Retinal pigment epithelial cell (primary cell): ENCODE results near the gene CDHR2.

Experiments used
- DNase-seq: peaks from one replicate; pipeline ENCODE4 v3.0.0-alpha.2; 2010; ENCODE audit warnings: low read depth
- H3K4me3 ChIP-seq: 2 replicates; pipeline ENCODE4 v1.5.1; 2011; ENCODE audit warnings: mild to moderate bottlenecking, low read length, control low read depth, moderate library complexity
- TF ChIP-seq, protein P1 (sequence below): conservative IDR thresholded peaks from 2 replicates; pipeline ENCODE4 v1.5.1; 2011; ENCODE audit warnings: low read depth, low read length, control low read depth, inconsistent platforms

The CDHR2 gene

DNA sequence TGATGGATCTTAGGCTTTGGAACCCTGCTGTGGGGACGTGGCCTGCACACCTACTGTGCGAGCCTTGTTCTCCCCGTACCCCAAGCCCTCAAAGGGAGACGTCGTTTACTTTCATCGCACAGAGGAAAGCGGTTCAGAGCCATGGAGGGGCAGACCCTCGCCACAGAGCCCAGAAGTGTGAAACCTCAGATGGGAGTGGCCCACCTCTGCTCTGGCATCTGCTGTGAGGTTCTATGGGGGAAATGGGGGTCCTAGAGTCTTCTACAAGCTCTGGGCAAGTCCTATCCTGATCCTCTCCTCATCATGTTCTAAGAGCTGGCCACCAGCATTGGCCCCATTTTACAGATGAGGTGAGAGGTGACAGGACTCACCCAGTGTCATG is 8.2 kb upstream of the CDHR2 start:
- TF ChIP-seq, protein P1, sequence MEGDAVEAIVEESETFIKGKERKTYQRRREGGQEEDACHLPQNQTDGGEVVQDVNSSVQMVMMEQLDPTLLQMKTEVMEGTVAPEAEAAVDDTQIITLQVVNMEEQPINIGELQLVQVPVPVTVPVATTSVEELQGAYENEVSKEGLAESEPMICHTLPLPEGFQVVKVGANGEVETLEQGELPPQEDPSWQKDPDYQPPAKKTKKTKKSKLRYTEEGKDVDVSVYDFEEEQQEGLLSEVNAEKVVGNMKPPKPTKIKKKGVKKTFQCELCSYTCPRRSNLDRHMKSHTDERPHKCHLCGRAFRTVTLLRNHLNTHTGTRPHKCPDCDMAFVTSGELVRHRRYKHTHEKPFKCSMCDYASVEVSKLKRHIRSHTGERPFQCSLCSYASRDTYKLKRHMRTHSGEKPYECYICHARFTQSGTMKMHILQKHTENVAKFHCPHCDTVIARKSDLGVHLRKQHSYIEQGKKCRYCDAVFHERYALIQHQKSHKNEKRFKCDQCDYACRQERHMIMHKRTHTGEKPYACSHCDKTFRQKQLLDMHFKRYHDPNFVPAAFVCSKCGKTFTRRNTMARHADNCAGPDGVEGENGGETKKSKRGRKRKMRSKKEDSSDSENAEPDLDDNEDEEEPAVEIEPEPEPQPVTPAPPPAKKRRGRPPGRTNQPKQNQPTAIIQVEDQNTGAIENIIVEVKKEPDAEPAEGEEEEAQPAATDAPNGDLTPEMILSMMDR: no peak
- H3K4me3 ChIP-seq: no peak overlapping the region
- DNase-seq: no peak

DNA sequence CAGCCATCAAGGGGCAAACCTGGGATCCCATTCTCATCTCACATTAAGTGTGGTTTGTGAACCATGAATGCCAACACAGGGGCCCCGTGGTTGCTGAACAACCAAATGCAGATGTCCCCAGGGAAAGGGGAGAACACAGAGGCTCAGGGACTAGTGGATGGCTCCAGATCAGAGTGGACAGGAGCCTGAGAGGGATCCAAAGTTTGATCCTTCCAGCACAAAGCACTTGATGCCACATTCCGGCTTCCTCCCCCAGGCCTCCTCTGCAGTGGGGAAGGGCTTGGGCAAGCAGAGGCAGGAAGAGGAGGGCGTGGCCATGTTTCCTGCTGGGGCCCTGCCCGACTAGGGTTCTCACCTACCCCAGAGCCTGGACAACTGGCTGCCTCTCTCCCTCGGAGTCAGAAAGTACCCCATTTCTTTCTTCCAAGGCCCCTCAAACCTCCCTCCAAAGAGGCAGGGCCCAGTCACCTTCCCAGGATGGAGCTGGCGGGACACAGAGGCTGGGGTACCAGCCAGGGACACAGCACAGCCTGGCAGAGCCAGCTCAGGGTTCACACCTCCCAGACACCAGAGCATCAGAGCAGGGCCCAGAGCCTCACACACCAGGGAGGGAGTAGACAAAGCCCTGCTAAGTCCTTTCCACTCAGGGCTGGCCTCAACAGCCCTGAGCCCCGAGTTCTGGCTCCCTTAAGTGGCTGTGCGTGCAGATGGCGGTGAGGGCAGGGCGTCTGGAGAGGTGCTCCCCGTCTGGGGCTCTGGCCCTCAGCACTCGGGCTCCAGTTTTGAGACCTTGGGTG is 7.6 kb upstream of the CDHR2 start:
- no peak overlapping the region for H3K4me3 ChIP-seq
- no peak for DNase-seq
- TF ChIP-seq, protein P1: no peak

- DNase-seq: no peak
- TF ChIP-seq, protein P1: no peak
- peak overlapping the region; percentile 50 for H3K4me3 ChIP-seq
Measured at GRCh38 chr5:176542135-176542595, 7.0 kb upstream of the CDHR2 start.

DNA sequence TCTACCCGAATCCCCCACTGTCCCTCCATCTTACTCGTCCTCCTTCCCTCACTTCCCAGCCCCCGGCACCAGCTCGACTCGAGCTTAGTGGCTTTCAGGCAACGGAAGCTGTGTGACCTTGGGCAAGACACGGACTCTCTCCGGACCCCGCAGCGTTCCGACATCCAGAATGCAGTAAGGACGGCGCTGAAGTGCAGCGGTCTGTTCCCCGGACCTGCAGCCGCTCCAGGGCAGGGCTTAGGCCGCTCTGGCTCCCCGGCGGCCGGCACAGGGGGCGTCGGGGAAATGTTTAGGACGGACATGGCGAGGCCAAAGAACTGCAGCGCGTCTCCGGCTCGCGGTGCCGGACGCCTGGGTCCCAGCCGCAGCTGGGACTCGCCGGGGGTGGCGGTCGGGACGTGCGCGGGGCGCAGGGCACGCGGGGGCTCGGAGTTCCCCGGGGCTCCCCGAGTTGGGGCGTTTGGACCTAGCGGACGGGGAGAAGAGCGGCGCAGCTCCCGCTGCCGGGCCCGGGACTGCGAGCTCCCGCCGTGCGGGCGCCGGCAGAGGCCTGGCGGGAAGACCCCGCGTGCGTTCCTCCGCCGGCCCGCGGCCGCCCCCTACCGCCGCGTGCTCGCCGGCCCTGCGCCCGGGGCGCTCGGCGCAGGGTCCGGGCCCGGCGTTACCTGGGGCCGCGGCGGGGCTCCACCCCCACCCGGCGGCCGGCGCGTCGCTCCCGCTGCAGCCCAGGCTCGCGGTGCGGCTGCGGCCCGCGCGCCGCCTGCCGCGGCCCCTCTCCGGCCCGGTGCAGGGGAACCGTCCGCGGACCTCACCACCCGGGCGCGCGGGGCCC is 6.3 kb upstream of the CDHR2 start:
- DNase-seq: no peak
- TF ChIP-seq, protein P1: no peak
- peak overlapping the region; percentile 69 for H3K4me3 ChIP-seq

GRCh38 chr5:176543428-176544182 is 5.5 kb upstream of the CDHR2 start:
- peak overlapping the region; percentile 69 for H3K4me3 ChIP-seq
- TF ChIP-seq, protein P1: no peak
- no peak for DNase-seq

DNA sequence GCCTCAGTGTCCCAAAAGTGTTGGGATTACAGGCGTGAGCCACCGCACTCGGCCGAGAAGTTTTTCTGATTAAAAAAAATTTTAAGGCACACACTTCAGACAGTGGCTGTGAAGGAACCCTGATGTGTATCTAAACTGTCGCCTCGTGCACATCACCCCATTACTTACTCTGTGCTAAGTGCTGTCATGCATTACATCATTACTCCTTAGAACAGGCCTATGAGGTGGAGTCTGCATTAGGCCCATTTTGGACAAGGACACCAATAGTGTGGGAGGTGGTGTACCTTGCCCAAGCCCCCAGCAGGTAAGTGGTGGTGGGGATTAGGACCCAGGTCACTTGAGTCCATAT is 3.8 kb upstream of the CDHR2 start:
- no peak for DNase-seq
- TF ChIP-seq, protein P1: no peak
- no peak overlapping the region for H3K4me3 ChIP-seq
